Kidney epithelial cell (primary cell): ENCODE measurements around the gene ADAMTS20. TPM values are rescaled to one million over a fixed set of nuclear protein-coding genes. Genes with fewer than 3 reads are reported as not detected.

ENCODE experiments used
- DNase-seq: peaks from one replicate; pipeline ENCODE4 v3.0.0-alpha.2; 2010; ENCODE audit warnings: low read depth
- H3K27me3 ChIP-seq: 2 replicates; pipeline ENCODE4 v1.6.0; 2011; ENCODE audit warnings: low read length; ENCODE audit not compliant: control insufficient read depth, insufficient read depth
- H3K36me3 ChIP-seq: 2 replicates; pipeline ENCODE4 v1.5.1; 2011; ENCODE audit warnings: low read length; ENCODE audit not compliant: control insufficient read depth, insufficient read depth
- H3K4me3 ChIP-seq: 2 replicates; pipeline ENCODE4 v1.5.1; 2011; ENCODE audit warnings: low read depth, mild to moderate bottlenecking, control low read depth, low read length
- CTCF ChIP-seq: IDR thresholded peaks from 2 replicates; pipeline ENCODE4 v1.5.1; 2011; ENCODE audit warnings: mild to moderate bottlenecking, moderate library complexity, low read length, control low read depth, inconsistent platforms; ENCODE audit not compliant: insufficient read depth, poor library complexity, severe bottlenecking
- total RNA-seq: library from RNA; depleted of rRNA; stranded (reverse); fragments of >200 nt; gene quantifications from 2 replicates; pipeline ENCODE4 v1.2.3, GENCODE V29; 2015

ADAMTS20 gene
- total RNA-seq, 1 donor from 2014 or later = 0.33 TPM

- no peaks in the 10 kb centered on the region for H3K27me3 ChIP-seq
- no peak for TF ChIP-seq CTCF
Observed at GRCh38 chr12:43580601-43581000, 28.6 kb upstream of the ADAMTS20 start.

GRCh38 chr12:43579206-43579605 lies 27.2 kb upstream of the ADAMTS20 start:
- no peak for DNase-seq
- no peak overlapping the region for H3K4me3 ChIP-seq
- no peaks in the 10 kb centered on the region for H3K27me3 ChIP-seq
- no peaks in the 10 kb centered on the region for H3K36me3 ChIP-seq
- no peak for TF ChIP-seq CTCF

More at GRCh38 chr12:43580601-43581000, 28.6 kb upstream of the ADAMTS20 start:
- no peak overlapping the region for H3K4me3 ChIP-seq
- no peaks in the 10 kb centered on the region for H3K36me3 ChIP-seq
- DNase-seq = no peak

DNA sequence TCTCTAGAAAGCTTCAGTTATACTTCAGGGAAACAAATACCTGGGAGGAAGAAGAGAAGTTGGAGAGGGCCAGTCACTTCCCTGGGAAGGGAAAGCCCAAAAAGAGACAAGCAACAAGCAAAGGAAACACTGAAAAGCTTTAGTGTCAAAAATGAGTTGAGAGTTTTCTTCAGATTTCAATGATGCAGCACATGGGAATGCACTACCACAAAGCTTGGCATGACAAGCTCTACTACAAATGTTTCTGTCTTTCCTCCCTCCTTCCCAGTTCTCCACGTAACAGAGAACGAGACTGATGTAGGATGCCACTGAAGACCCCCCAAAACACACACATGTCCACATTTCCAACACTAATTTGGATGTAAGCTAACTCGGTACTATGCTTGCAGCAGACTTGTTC lies 26.8 kb upstream of the ADAMTS20 start:
- H3K36me3 ChIP-seq = no peaks in the 10 kb centered on the region
- no peaks in the 10 kb centered on the region for H3K27me3 ChIP-seq
- TF ChIP-seq CTCF = no peak
- H3K4me3 ChIP-seq = no peak overlapping the region
- DNase-seq = no peak

DNA sequence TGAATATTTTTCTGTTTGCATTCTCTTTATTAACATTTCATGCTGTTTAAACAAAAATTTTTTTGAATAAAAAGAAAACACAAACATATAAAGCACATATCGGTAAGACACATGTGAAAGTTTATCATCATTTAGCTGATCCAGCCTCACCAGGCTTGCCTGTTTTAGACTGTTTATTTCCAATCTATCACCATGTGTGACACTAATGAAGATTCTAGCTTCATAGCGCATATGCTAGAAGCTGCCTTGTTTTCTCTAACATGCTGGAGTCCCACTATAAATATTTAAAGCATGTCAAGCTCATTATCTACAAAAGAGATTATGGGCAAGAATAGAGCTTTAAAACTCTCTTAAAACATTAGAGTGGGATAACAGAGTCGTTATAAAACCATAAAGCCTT lies 25.4 kb upstream of the ADAMTS20 start:
- H3K4me3 ChIP-seq = no peak overlapping the region
- DNase-seq = no peak
- no peaks in the 10 kb centered on the region for H3K27me3 ChIP-seq
- no peaks in the 10 kb centered on the region for H3K36me3 ChIP-seq
- TF ChIP-seq CTCF = no peak

DNA sequence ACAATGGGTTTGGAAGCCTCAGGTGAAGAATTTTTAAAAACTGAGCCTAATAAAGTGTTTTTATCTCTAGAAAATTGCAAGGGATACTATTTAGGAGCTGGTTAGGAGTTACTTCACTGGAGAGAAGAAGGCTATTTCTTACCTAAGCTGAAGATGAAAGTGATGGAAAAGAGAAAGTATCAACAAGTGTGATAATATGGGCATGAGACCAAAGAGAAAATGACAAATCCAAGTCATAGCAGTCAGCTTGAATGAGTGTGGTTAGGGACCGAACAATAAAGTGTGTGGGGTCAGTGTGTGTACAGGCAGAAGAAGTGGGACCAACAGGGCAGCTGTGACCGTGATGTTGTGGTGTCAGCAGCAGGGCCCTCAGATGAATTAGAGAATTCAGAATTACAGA lies 24.2 kb upstream of the ADAMTS20 start:
- no peaks in the 10 kb centered on the region for H3K36me3 ChIP-seq
- no peak overlapping the region for H3K4me3 ChIP-seq
- no peaks in the 10 kb centered on the region for H3K27me3 ChIP-seq
- TF ChIP-seq CTCF = no peak
- DNase-seq = no peak

DNA sequence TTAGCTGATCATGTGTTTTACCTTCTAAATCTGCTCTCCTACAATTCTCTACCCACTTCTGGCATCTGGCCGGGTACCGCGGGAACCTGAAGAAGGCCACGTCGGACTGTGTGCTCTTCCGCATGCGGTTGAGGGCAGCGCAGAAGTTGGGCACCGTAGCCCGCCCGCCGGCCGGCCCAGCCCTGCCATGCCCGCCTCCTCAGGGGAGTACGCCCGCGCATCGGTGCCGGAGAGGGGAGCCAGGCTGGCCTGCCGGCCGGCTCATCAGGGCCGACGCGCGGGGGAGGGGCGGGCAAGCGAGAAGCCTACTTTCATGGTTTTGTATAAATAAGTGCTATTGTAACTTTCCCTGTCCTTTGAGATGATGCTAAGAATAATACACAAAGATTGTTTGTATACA lies 19.9 kb upstream of the ADAMTS20 start:
- Histone ChIP-seq H3K36me3 (no peaks in the 10 kb centered on the region), H3K27me3 (no peaks in the 10 kb centered on the region), H3K4me3 (no peak overlapping the region)
- DNase-seq = no peak
- TF ChIP-seq CTCF = no peak
